Epithelial cell of prostate (primary cell): ENCODE data around the gene MSMB.
"Not testable (repeated sequence)": the region's sequence is repeated elsewhere in the genome, so short reads cannot be mapped to it uniquely, and the experiment has no call there.

Experiments
- DNase-seq: peaks from one replicate; pipeline ENCODE4 v3.0.0-alpha.2; 2011; ENCODE audit warnings: low read depth, low spot score
- H3K27ac ChIP-seq: fragments of 450-650 bp; 2 replicates; pipeline ENCODE4 v1.5.1; 2017; ENCODE audit warnings: mild to moderate bottlenecking

Gene MSMB

GRCh38 chr10:46046261-46046660 lies at the start of gene MSMB:
MSMB (minus strand) TSS chr10:46046269; CDS start chr10:46046237, 32 bp downstream.
- no peak for DNase-seq
- no peak within 1 kb of the TSS for H3K27ac ChIP-seq

DNA sequence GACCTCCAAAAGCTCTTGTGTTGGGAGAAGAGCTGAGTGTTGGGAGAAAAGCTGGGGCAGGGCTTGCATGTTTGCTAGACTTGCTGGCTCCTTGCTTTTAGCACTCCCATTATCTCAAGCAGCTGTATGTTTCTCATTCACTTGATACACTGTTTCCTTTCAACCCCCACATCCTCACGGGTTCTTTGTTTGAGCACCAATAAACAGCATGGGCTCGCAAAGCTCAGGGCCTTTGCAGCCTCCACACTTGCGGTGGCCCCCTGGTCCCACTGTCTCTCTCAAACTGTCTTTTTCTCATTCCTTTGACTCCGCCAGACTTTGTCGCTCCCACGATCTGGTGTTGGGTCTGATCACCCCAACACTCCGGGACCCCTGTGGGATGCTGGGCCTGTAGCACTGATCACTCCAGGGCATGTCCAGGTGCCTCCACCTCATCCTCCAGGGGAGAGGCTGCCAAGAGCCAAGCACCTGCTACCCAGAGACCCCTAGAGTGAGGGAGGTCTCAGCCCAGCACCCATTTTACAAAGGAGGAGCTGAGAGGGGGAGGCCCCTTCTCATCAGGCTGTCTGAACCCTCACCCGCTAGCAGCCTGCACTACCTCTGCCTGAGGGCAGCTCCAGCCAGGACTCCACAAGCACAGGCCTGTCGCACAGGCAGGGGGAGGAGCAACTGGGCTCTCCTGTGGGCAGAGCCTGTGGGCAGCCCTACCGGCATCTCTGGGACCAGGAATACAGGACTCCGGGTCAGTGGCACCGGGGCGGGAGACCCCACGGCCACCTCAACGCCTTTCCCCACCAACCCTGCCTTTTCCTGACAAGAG lies 49.1 kb upstream of the MSMB start:
- H3K27ac ChIP-seq = no peak overlapping the region
- DNase-seq = no peak

GRCh38 chr10:46094197-46094500 lies 48.1 kb upstream of the MSMB start:
- no peak for DNase-seq
- no peak overlapping the region for H3K27ac ChIP-seq

DNA sequence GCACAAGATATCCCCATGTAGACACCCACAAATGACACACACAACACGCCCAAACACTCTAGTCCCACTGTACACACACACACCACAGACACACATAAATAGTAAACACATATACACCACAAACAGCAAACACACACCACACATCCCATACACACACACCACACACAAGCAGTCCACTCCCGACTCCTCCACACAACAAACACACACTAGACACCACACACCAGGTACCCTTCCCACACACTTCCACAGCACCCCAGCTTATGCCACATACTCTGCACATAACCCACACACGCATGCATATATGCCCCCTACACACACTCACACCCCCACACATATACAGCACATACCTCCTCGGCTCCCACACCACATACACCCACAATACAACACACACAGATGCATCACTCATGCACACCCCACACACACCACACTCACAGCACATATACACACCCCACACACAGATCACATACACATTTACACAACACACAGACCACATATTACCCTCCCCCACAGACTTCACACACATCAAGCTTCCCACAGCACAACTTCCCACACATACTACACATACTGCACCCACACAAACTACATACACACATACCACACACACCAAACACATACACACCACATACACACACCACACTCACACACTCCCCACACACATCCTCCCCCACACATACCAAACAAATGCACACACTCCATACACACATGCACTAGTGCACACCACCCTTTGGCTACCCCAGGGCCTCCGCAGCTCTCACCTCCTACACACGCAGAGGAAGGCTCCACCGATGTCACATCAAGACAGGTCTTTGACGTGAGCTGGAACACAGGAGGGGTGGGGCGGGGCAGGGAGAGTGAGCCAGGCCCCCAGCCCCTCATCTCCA lies 47.5 kb upstream of the MSMB start:
- H3K27ac ChIP-seq, DNase-seq: not testable (repeated sequence)

DNA sequence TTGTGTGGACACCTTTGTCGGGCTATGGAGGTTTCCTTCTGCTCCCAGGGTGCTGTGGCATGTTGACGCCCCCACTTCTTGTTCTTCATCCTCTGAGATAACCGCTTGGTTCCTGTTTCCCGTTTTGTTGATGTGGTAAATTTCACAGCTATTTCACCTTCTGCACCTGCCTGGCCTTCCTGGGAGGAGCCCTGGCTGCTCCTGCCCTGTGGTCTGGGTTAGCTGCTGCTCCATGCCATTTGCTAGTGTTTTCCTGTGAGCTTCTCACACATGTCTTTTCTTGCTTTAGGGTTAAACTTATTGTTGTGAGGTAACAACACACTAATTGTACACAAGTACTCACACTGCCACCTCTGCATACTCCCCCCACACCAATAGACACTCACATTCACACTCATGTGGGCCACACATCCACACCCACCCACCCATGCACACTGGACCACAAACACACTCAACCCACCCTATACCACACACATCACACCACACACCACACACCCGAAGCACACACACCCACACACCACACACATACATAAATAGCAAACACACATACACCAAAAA lies 46.5 kb upstream of the MSMB start:
- no peak for DNase-seq

GRCh38 chr10:46091828-46092523 lies 45.9 kb upstream of the MSMB start:
- no peak for DNase-seq
- H3K27ac ChIP-seq = no peak overlapping the region

More for the DNA sequence above, 46.5 kb upstream of the MSMB start:
- no peak overlapping the region for H3K27ac ChIP-seq

- no peak for DNase-seq
- H3K27ac ChIP-seq = no peak overlapping the region
Observed at GRCh38 chr10:46091080-46091827, 45.2 kb upstream of the MSMB start.

DNA sequence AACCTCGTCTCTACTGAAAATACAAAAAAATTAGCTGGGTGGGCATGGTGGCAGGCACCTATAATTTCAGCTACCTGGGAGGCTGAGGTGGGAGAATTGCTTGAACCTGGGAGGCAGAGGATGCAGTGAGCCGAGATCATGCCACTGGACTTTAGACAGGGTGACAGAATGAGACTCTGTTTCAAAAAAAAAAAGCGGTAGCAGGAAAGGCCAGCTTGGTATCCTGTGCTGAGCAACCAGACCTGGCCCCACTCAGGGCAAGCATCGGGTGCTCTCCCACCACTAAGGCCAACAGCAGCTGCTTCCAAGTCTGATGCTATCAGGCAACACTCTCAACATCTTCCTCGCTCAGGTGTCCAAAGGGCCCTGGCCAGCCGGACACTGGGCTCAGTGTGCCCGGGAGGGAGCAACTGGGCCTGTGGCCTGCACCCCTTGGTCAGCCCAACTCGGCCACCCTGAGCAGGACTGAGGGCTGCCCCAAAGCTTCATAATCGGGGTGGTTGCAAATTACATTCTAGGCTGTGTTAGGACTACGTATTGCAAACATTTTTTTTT lies 44.3 kb upstream of the MSMB start:
- no peak overlapping the region for H3K27ac ChIP-seq
- DNase-seq = no peak

DNA sequence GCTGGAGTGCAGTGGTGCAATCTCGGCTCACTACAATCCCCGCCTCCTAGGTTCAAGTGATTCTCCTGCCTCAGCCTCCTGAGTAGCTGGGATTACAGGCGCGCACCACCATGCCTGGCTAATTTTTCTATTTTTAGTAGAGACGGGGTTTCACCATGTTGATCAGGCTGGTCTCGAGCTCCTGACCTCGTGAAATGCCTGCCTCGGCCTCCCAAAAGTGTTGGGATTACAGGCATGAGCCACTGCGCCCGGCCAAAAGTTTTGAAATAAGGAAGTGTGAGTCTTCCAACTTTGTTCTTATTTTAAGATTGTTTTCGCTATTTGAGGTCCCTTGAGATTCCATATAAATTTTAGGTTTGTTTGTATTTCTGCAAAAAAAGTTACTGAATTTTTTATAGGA lies 41.3 kb upstream of the MSMB start:
- DNase-seq, H3K27ac ChIP-seq: not testable (repeated sequence)

- DNase-seq = no peak
- H3K27ac ChIP-seq = no peak overlapping the region
Observed at GRCh38 chr10:46084321-46085165, 38.5 kb upstream of the MSMB start.

DNA sequence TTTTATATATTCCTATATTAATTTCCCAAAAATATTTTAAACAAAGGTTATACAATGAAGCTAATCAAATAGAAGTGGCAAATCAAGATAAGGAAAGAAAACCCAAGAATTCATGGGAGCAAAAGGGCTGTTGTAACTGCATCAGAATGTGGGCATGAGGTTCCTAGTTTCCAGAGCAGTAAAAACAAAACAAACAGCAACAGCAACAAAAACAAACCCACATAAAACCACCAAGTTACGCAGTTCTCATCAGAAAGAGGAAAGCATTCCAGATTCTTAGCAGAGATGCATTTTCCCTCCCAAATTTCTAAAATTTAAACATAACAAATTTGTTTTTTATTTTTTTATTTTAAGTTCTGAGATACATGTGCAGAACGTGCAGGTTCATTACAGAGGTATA lies 34.8 kb upstream of the MSMB start:
- no peak for DNase-seq
- no peak overlapping the region for H3K27ac ChIP-seq

- DNase-seq = no peak
- no peak overlapping the region for H3K27ac ChIP-seq
Observed at GRCh38 chr10:46079831-46080585, 33.9 kb upstream of the MSMB start.

DNA sequence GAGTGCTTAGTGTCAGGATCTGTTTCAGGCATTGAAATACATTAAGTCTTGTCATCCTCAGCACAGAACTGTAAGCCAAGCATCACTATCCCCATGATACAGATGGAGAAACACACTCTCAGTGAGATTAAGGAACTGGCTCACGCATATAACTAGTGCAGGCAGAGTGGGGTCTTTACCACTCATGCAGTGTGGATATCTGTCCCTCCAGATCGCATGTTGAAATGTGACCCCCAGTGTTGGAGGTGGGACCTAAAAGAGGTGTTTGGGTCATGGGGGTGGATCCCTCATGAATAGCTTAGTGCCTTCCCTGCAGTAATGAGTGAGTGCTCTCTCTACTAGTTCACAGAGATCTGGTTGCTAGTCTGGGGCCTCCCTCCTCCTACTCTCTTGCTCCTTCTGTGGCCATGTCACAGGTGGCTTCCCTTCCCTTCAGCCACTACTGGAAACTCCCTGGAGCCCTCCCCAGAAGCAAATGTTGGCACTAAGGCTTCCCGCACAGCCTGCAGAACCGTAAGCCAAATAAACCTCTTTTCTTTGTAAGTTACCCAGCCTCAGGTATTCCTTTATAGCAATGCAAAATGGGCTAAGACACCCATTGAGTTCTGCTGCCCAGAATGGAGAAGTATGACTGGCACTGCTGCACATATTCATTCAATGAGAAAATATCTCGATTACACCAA lies 31.8 kb upstream of the MSMB start:
- no peak for DNase-seq
- no peak overlapping the region for H3K27ac ChIP-seq

- H3K27ac ChIP-seq = no peak overlapping the region
- no peak for DNase-seq
Observed at GRCh38 chr10:46077141-46077554, 31.1 kb upstream of the MSMB start.

GRCh38 chr10:46075869-46076268 lies 29.8 kb upstream of the MSMB start:
- H3K27ac ChIP-seq = no peak overlapping the region
- DNase-seq = no peak

DNA sequence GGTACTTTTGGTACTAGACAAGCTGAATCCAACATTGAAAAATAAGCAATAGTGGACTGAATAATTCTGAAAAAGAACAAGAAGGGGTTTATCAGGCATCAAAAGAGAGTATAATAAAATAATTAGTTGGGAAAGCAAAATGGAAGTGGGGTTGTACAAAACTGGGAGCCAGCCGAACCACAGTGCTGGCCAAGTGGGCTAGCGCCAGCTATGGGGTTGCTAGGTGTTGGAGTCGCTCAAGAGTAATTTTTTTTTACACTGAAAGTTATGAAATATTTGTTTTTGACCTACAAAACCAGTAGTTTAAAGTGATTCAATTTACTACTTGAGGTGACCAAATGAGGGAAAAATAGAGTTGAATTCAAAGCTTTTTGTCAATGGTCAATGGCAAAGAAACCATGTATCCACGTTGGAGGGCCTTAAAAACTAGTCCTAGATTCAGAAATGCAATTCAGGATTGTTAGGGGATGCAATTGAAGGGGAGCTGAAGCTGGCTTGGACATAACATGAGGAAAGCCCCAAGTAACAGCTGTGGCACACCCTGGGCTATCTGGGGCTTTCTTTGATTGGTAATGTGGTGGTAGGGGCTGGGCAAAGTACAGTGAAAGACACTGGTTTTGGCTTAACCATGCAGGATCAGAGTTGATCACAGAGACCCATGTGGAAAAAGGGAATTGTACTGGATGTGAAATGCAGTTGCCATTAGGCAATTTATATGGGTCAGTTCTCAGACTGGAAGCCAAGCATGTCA lies 28.3 kb upstream of the MSMB start:
- no peak overlapping the region for H3K27ac ChIP-seq
- no peak for DNase-seq

DNA sequence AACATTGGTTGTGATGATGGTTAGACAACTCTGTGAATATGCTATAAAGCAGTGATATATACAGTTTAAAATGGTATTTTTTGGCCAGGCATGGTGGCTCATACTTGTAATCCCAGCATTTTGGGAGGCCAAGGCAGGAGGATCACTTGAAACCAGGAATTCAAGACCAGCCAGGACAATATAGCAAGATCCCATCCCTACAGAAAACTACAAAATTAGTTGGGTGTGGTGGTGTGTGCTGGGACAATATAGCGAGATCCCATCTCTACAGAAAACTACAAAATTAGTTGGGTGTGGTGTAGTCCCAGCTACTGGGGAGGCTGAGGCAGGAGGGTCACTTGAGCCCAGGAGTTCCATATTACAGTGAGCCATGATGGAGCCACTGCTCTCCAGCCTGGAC lies 27.5 kb upstream of the MSMB start:
- H3K27ac ChIP-seq = no peak overlapping the region

More for the DNA sequence above, 27.5 kb upstream of the MSMB start:
- DNase-seq = no peak
